NB4 (cell line): ENCODE measurements around the gene LRRFIP2.

ENCODE experiments used
- DNase-seq: peaks from one replicate; pipeline ENCODE4 v3.0.0; 2010; ENCODE audit warnings: low read depth
- H3K4me3 ChIP-seq: one replicate; pipeline ENCODE4 v1.5.1; 2011; ENCODE audit warnings: mild to moderate bottlenecking, low read depth, low read length, moderate library complexity
- MYC ChIP-seq: IDR thresholded peaks from 2 replicates; pipeline ENCODE4 v1.6.1; 2011; ENCODE audit warnings: low read depth, low read length
- POLR2A ChIP-seq: IDR thresholded peaks from 2 replicates; pipeline ENCODE4 v1.6.1; 2011; ENCODE audit warnings: mild to moderate bottlenecking; ENCODE audit not compliant: insufficient read length; ENCODE audit errors: extremely low read depth
- TF ChIP-seq, protein P1 (sequence below): IDR thresholded peaks from 2 replicates; pipeline ENCODE4 v1.6.1; 2011; ENCODE audit warnings: low read depth, low read length
- TF ChIP-seq, protein P2 (sequence below): IDR thresholded peaks from one replicate; pipeline ENCODE4 v1.5.1; 2012; ENCODE audit warnings: low read depth, low read length

Gene LRRFIP2

GRCh38 chr3:37096975-37097374 lies 77.4 kb downstream of the LRRFIP2 start:
- H3K4me3 ChIP-seq = no peak overlapping the region
- no peak for TF ChIP-seq MYC
- no peak for TF ChIP-seq POLR2A
- TF ChIP-seq, protein P1, sequence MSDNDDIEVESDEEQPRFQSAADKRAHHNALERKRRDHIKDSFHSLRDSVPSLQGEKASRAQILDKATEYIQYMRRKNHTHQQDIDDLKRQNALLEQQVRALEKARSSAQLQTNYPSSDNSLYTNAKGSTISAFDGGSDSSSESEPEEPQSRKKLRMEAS = no peak
- TF ChIP-seq, protein P2, sequence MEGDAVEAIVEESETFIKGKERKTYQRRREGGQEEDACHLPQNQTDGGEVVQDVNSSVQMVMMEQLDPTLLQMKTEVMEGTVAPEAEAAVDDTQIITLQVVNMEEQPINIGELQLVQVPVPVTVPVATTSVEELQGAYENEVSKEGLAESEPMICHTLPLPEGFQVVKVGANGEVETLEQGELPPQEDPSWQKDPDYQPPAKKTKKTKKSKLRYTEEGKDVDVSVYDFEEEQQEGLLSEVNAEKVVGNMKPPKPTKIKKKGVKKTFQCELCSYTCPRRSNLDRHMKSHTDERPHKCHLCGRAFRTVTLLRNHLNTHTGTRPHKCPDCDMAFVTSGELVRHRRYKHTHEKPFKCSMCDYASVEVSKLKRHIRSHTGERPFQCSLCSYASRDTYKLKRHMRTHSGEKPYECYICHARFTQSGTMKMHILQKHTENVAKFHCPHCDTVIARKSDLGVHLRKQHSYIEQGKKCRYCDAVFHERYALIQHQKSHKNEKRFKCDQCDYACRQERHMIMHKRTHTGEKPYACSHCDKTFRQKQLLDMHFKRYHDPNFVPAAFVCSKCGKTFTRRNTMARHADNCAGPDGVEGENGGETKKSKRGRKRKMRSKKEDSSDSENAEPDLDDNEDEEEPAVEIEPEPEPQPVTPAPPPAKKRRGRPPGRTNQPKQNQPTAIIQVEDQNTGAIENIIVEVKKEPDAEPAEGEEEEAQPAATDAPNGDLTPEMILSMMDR = no peak
- DNase-seq = no peak

GRCh38 chr3:37096288-37096687 lies 78.1 kb downstream of the LRRFIP2 start:
- TF ChIP-seq, protein P2 = no peak
- no peak for TF ChIP-seq MYC
- TF ChIP-seq POLR2A = no peak
- TF ChIP-seq, protein P1 = no peak
- no peak overlapping the region for H3K4me3 ChIP-seq
- DNase-seq = no peak

GRCh38 chr3:37094636-37095035 lies 79.7 kb downstream of the LRRFIP2 start:
- DNase-seq = no peak
- TF ChIP-seq MYC (no peak), POLR2A (no peak)
- TF ChIP-seq, protein P2 = no peak
- TF ChIP-seq, protein P1 = no peak
- no peak overlapping the region for H3K4me3 ChIP-seq

GRCh38 chr3:37093481-37093880 lies 80.9 kb downstream of the LRRFIP2 start:
- TF ChIP-seq POLR2A = no peak
- TF ChIP-seq, protein P2 = no peak
- no peak for TF ChIP-seq MYC
- TF ChIP-seq, protein P1 = no peak
- no peak overlapping the region for H3K4me3 ChIP-seq
- DNase-seq = no peak

GRCh38 chr3:37092484-37092883 lies 81.9 kb downstream of the LRRFIP2 start:
- no peak overlapping the region for H3K4me3 ChIP-seq
- no peak for DNase-seq
- no peak for TF ChIP-seq POLR2A
- no peak for TF ChIP-seq MYC
- TF ChIP-seq, protein P1 = no peak
- TF ChIP-seq, protein P2 = no peak
